OCI-LY3 (cell line): ENCODE results near the gene ANKUB1.

Experiments used
- H2AFZ ChIP-seq: fragments of 200-600, 300-600 bp; shearing (Covaris generic); 2 replicates; pipeline ENCODE4 v1.6.0; 2014; ENCODE audit warnings: antibody characterized with exemption, low read depth, low read length
- H3K27ac ChIP-seq: fragments of 200-600, 300-600 bp; sonication (generic); 2 replicates; pipeline ENCODE4 v1.5.1; 2014; ENCODE audit warnings: mild to moderate bottlenecking, low read length, moderate library complexity, mixed read lengths
- H3K27me3 ChIP-seq: fragments of 200-600, 300-600 bp; sonication (generic); 2 replicates; pipeline ENCODE4 v1.6.1; 2014; ENCODE audit warnings: low read depth, low read length, mixed read lengths
- H3K36me3 ChIP-seq: fragments of 200-600, 300-600 bp; sonication (generic); replicated peaks from 2 replicates; pipeline ENCODE3; 2014; ENCODE audit warnings: low read depth, low read length, mixed read lengths
- H3K4me1 ChIP-seq: fragments of 300-600, 200-600 bp; sonication (generic); 2 replicates; pipeline ENCODE4 v1.6.1; 2014; ENCODE audit warnings: low read length, mixed read lengths
- H3K4me2 ChIP-seq: fragments of 200-600, 300-600 bp; sonication (generic); 2 replicates; pipeline ENCODE4 v1.6.1; 2014; ENCODE audit warnings: low read length, mixed read lengths
- H3K4me3 ChIP-seq: fragments of 300-600, 200-600 bp; sonication (generic); 2 replicates; pipeline ENCODE4 v1.5.1; 2014; ENCODE audit warnings: antibody characterized with exemption, mild to moderate bottlenecking, low read length, moderate library complexity
- H3K79me2 ChIP-seq: fragments of 300-600, 200-600 bp; shearing (Covaris generic); 2 replicates; pipeline ENCODE4 v1.6.1; 2014; ENCODE audit warnings: mild to moderate bottlenecking, low read length, mixed read lengths
- H3K9ac ChIP-seq: fragments of 300-600, 200-600 bp; shearing (Covaris generic); 2 replicates; pipeline ENCODE4 v1.6.0; 2014; ENCODE audit warnings: mild to moderate bottlenecking, low read length, moderate library complexity
- H3K9me3 ChIP-seq: fragments of 200-600, 300-600 bp; shearing (Covaris generic); 2 replicates; pipeline ENCODE4 v1.6.1; 2014; ENCODE audit warnings: low read length, mixed read lengths; ENCODE audit not compliant: insufficient read depth
- H4K20me1 ChIP-seq: fragments of 200-600, 300-600 bp; sonication (generic); 2 replicates; pipeline ENCODE4 v1.6.1; 2016; ENCODE audit warnings: low read length, mixed read lengths; ENCODE audit not compliant: insufficient read depth
- CTCF ChIP-seq: fragments of 200-600, 300-600 bp; sonication (generic); IDR thresholded peaks from 2 replicates; pipeline ENCODE4 v1.5.1; 2014; ENCODE audit warnings: antibody characterized with exemption, low read length, low read depth
- EZH2phosphoT487 ChIP-seq: fragments of 200-600 bp; shearing (Covaris generic); IDR thresholded peaks from 2 replicates; pipeline ENCODE4 v1.6.1; 2018; ENCODE audit warnings: antibody characterized with exemption, mixed run types, low read depth

Gene ANKUB1

GRCh38 chr3:149770246-149770645 is 22.1 kb downstream of the ANKUB1 start:
- Histone ChIP-seq H3K4me2 (no peak overlapping the region), H3K36me3 (no peaks in the 10 kb centered on the region), H3K4me1 (no peaks in the 10 kb centered on the region), H4K20me1 (no peaks in the 10 kb centered on the region), H2AFZ (no peak overlapping the region), H3K27ac (no peak overlapping the region), H3K4me3 (no peak overlapping the region), H3K27me3 (peaks cover 16% of the 10 kb centered on the region), H3K9ac (no peak overlapping the region), H3K79me2 (no peaks in the 10 kb centered on the region), H3K9me3 (no peaks in the 10 kb centered on the region)
- TF ChIP-seq EZH2phosphoT487 (no peak), CTCF (no peak)

DNA sequence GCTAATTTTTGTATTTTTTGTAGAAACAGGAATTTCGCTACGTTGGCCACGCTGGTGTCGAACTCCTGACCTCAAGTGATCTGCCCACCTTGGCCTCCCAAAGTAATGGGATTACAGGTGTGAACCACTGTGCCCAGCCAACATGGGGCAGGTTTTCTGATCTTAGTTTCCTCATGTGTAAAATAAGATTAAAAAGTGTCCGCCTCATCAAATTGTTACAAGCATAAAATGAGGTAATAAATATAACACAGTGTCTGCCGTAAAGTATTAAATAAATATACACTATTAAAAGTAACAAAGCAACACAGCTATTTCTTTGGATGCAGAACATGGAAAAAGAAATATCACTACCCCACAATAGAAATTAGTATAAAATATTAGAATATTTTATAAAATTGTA is 23.6 kb downstream of the ANKUB1 start:
- Histone ChIP-seq H3K4me1 (no peaks in the 10 kb centered on the region), H3K79me2 (no peaks in the 10 kb centered on the region), H2AFZ (no peak overlapping the region), H4K20me1 (no peaks in the 10 kb centered on the region), H3K4me3 (no peak overlapping the region), H3K9ac (no peak overlapping the region), H3K36me3 (no peaks in the 10 kb centered on the region), H3K4me2 (no peak overlapping the region), H3K27me3 (peaks cover 28% of the 10 kb centered on the region), H3K9me3 (no peaks in the 10 kb centered on the region), H3K27ac (no peak overlapping the region)
- no peak for TF ChIP-seq CTCF
- TF ChIP-seq EZH2phosphoT487: no peak

DNA sequence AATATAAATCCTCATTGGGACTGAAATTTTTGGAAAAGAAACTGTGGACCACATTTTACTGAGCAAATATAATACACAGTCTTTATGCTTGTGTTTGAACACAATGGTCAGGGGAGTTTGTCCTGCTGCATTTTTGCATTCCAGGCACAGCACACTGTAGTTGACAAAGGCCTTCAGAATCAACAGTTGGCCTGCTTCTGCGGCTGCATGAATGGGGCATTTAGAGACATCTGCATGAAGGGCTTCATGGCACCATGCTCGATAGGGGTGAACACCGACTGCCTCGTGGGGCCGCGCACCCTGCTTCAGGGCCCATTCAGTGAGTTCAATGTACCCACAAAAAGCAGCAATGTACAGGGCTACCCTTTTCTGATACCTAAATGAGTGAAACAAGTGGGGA is 24.6 kb downstream of the ANKUB1 start:
- H3K79me2 ChIP-seq: no peaks in the 10 kb centered on the region
- H4K20me1 ChIP-seq: no peaks in the 10 kb centered on the region
- TF ChIP-seq CTCF: no peak
- no peak for TF ChIP-seq EZH2phosphoT487
- no peak overlapping the region for H3K27ac ChIP-seq
- no peak overlapping the region for H2AFZ ChIP-seq
- H3K4me3 ChIP-seq: no peak overlapping the region
- no peaks in the 10 kb centered on the region for H3K36me3 ChIP-seq
- H3K27me3 ChIP-seq: peaks cover 37% of the 10 kb centered on the region
- no peak overlapping the region for H3K4me2 ChIP-seq
- no peaks in the 10 kb centered on the region for H3K9me3 ChIP-seq
- H3K9ac ChIP-seq: no peak overlapping the region
- no peaks in the 10 kb centered on the region for H3K4me1 ChIP-seq

- Histone ChIP-seq H3K4me2 (no peak overlapping the region), H2AFZ (no peak overlapping the region), H4K20me1 (no peaks in the 10 kb centered on the region), H3K36me3 (no peaks in the 10 kb centered on the region), H3K9ac (no peak overlapping the region), H3K4me3 (no peak overlapping the region), H3K79me2 (no peaks in the 10 kb centered on the region), H3K9me3 (no peaks in the 10 kb centered on the region), H3K27ac (no peak overlapping the region), H3K4me1 (no peaks in the 10 kb centered on the region), H3K27me3 (peaks cover 47% of the 10 kb centered on the region)
- TF ChIP-seq EZH2phosphoT487 (no peak), CTCF (peak; percentile 67)
Measured at GRCh38 chr3:149765762-149766334, 26.5 kb downstream of the ANKUB1 start.
